NOMO-1 (cell line): ENCODE measurements around the gene GABBR2.

Experiments
- DNase-seq, 2 experiments: peaks; one replicate each; lab custom pipeline; 2025; ENCODE audit not compliant: unreplicated experiment in 2 of 2; lab: John Stamatoyannopoulos, UW

The GABBR2 gene

DNA sequence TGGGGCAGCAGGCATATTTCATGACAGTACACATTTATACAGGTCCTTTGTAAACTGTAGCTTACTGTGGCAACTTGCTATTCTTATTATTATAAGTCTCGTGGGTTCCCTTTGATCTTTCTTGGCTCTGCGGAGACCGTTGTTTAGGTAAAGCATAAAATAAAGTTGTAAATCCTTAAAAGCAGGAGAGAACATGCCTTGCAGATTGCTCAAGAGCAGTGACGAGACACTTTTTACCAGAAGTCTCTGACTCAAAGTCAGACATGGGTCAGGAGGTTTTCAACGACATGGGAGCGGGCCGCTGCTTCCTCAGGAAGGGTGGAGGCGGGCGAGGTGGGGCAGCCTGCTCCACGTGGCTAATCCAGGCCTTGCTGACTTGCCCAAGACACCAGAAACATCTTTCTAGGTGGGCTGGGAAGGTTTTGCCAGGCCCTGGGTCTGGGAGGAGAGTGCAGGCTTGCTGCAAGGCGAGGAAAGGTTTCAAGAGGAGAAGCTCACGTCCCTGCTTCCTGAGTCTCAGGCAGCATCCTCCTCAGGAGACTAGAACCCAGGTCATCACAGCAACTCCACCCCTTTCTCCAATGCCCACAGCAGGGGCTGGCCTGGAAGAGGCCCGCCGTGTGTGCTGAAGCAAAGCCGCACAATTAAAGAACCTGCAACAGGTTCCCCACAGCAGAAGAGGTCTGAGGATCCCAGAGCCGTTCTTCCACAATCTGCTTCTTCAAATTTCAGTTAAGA lies 459.8 kb downstream of the GABBR2 start:
- peak; percentile 88 to 95 for DNase-seq

DNA sequence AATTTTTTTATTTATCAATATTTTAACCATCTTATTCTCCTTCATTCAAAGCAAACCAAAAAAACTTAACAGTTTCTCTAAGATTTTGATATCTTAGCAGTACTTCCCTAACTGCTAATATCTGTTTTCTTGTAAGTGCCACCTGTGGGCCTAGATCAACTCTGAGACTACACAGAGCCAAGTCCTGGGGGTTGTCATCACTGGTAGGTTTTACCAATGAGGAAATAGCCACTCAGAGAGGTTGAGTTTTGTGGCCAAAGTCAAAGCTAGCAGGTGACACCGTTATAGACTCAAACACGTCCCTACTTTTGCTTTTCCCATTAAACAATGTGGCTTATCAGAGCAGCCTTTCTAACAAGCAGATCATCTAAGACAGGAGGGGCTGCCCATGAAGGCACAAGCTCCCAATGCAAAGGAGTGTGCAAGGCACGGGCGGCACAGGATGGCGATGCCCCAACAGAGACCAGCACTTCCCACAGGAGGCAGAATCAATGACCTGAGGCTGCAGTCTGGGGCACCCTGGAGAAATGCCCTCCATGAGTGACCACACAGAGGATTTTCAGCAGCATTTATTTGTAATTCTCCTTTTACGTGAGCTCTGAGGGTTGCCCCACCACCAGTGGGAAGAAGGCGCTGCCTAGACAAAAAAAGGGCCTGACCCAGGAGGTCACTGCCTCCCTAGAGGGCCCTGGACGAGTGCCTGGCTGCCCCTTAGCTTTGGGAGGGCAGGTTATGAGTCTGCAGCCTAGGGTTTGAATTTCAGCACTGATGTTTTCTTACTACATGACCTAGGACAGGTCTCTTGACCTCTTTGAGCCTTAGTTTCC lies 460.7 kb downstream of the GABBR2 start:
- DNase-seq = peak in 1 of 2 experiments; percentile 56

DNA sequence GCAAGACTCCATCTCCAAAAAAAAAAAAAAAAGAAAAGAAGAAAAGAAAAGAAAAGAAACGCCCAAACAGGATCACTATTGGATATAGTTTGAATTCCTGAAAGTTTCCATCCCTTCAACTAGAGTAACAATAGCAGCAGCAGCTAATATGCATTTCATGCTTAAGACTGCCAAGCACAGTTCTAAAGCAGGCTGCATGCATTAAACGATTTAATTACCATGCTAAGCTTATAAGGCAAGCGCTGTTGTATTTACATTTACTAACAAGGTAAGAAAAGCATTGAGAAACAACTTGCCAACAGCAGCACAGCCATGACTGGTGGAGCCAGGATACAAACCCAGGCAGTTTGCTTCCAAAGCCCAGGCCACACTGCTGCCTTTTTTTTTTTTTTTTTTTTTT lies 466.3 kb downstream of the GABBR2 start:
- no peak for DNase-seq

DNA sequence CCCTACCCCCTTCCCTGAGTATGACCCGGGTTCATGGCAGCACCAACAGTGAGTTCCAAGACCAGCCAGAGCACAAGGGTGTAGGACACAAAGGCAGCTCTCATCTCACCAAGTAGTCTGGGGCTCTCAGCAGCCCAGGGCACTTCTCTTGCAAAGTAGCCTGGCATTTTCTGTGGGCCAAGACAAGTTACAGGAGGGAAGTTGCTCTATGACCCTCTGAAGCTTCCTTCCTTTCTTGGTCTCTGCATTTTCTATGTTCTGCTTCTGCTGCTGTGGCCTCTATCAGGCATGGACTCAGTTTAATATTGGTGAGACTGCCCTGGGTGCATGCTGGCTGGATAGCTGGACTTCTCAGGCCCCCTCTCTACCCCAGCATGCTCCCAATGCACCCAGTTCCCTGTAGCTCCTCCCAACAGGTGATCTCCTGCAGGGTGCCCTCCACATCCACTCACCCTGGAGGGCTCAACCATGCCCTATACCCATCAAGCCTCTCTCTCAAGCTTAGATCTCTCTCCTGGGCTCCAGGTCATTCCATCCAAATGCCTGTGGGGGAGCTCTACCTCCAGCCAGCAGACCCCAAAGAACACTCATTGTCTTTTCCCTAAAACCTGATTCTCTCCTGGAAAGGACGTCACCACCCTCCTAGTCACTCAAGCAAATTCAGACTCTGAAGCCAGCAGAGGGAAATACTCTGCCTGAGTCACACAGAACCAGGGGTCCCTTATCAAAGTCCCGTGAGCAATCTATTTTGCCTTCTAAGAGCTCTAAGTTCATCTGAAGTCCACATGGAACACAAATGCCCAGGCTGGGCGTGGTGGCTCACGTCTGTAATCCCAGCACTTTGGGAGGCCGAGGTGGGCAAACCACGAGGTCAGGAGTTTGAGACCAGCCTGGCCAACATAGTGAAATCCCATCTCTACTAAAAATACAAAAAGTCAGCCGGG lies 467.1 kb downstream of the GABBR2 start:
- no peak for DNase-seq

DNA sequence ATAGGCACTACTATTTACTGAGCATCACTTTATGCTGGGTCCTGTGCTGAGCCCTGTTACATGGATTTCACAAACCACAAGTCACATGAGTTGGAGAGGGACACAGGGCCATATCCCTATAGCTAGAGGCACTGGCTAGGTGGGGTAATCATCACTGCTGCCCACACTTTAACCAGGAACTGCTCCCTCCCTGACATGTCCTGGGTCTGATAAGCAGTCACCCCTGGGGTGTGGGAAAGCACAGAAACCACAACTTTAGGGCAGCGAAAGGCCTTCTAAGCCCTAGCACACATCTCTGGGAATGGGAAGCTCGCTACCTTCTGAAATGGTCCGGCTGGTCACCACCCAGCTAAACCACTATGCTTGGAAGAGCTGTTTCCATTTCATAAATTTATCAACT lies 468.3 kb downstream of the GABBR2 start:
- DNase-seq = no peak
